Pancreas (tissue), 10 donors: Measurements from ENCODE around the gene BCAS3. TPM values are rescaled to one million over a fixed set of nuclear protein-coding genes. Genes with fewer than 3 reads are reported as not detected.
A peak's percentile ranks its signal among the peaks of the same experiment; 100 is the strongest.

Source experiments
- ATAC-seq, 4 donors: fragments of 200-7000 bp; cut with Tn5 transposase; one replicate each; pipeline versions ENCODE4 v1.8.0 to v1.9.1; 2020; ENCODE audit warnings: mild to moderate bottlenecking in 4 of 4, moderate library complexity in 4 of 4
- DNase-seq, 6 donors: peaks; one replicate each; pipeline ENCODE4 v3.0.0-alpha.2; 2020
- FAIRE-seq: peaks from 2 replicates; lab custom pipeline; 2012; peaks lifted over from hg19 to GRCh38; lab: Jason Lieb, UNC
- H3K27ac ChIP-seq, 4 donors: fragments of 200-600 bp; sonication (generic); 1 replicate in 3 of 4; 2 replicates in 1 of 4; pipeline versions ENCODE4 v1.5.0 to v1.8.0; 2020
- H3K27me3 ChIP-seq, 4 donors: fragments of 200-600 bp; one replicate each; pipeline ENCODE4 v1.8.0; 2021
- H3K36me3 ChIP-seq, 3 donors: fragments of 200-600 bp; sonication (generic) in 1 of 3; one replicate each; pipeline versions ENCODE4 v1.5.0 to v1.8.0; 2020 to 2021
- H3K4me1 ChIP-seq, 3 donors: fragments of 200-600 bp; one replicate each; pipeline ENCODE4 v1.8.0; 2021
- H3K4me3 ChIP-seq, 4 donors: fragments of 200-600 bp; sonication (generic) in 2 of 4; one replicate each; pipeline versions ENCODE4 v1.5.0 to v1.8.0; 2020 to 2021
- H3K9me3 ChIP-seq, 4 donors: fragments of 200-600 bp; one replicate each; pipeline ENCODE4 v1.8.0; 2021
- WGBS, 2 donors: extraction: QIAGEN DNeasy Blood & Tissue Kit; methylation state at CpG; one replicate each; pipeline ENCODE4 v1.1.7; 2013; 5-methylcytosine and 5-hydroxymethylcytosine counted together
- intact Hi-C, 3 donors: fragments of 100-400 bp; cut with DNase I; formaldehyde crosslinking; loops; one replicate each; pipeline versions ENCODE4 v1.11.1 to v1.14.2; 2022
- polyA plus RNA-seq, 2 donors: library from polyadenylated mRNA; stranded (reverse); fragments of 200-250 nt; gene quantifications; one replicate each; pipeline ENCODE4 v1.2.3, GENCODE V29; 2013
- total RNA-seq, 6 donors: library from RNA; stranded (reverse); fragmentation: NEBNext Ultra II Directional in 4 of 6; extraction: Animal tissue kit (Norgen Biotek cat#: 25700) in 4 of 6; gene quantifications; one replicate each; pipeline versions ENCODE4 v1.2.1 to v1.2.4, GENCODE V29; 2021 to 2023
- TF ChIP-seq, protein P1 (sequence below), 4 donors: fragments of 200-600 bp; sonication (generic) in 3 of 4; IDR thresholded peaks; one replicate each; pipeline versions ENCODE4 v1.5.0 to v1.8.0; 2021; ENCODE audit warnings: antibody characterized with exemption in 4 of 4
- donor health status: healthy with polysubstance abuse.
- donor health status: DM: no; HTN: no; CAD: no; lungs with moderate emphysema.
- donor health status: DM: no; HTN: no; CAD: no.
- donor health status: control.
- donor health status: control.
- donor health status: Bipolar disorder and iron deficiency.
- donor health status: DM: yes; HTN: yes; CAD: no.
- donor health status: DM: no; HTN: no; CAD: no.
- donor health status: DM: no; HTN: no; CAD: no.
- donor health status: DM: yes; HTN: yes; CAD: no.

BCAS3 gene
- total and polyA plus RNA-seq, 8 donors: 4.6 to 27.7 (median 13.2) TPM

GRCh38 chr17:60730273-60730672 lies 52.6 kb downstream of the BCAS3 start:
- TF ChIP-seq, protein P1, sequence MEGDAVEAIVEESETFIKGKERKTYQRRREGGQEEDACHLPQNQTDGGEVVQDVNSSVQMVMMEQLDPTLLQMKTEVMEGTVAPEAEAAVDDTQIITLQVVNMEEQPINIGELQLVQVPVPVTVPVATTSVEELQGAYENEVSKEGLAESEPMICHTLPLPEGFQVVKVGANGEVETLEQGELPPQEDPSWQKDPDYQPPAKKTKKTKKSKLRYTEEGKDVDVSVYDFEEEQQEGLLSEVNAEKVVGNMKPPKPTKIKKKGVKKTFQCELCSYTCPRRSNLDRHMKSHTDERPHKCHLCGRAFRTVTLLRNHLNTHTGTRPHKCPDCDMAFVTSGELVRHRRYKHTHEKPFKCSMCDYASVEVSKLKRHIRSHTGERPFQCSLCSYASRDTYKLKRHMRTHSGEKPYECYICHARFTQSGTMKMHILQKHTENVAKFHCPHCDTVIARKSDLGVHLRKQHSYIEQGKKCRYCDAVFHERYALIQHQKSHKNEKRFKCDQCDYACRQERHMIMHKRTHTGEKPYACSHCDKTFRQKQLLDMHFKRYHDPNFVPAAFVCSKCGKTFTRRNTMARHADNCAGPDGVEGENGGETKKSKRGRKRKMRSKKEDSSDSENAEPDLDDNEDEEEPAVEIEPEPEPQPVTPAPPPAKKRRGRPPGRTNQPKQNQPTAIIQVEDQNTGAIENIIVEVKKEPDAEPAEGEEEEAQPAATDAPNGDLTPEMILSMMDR (IDR thresholded peaks at IDR 0.05): no peak
- Histone ChIP-seq H3K4me3 (no peak overlapping the region), H3K27me3 (no peaks in the 10 kb centered on the region), H3K4me1 (peaks cover 0 to 3% (median 0%) of the 10 kb centered on the region in 3 donors), H3K9me3 (no peaks in the 10 kb centered on the region), H3K27ac (no peak overlapping the region), H3K36me3 (no peaks in the 10 kb centered on the region)
- FAIRE-seq (no peak), DNase-seq (no peak), ATAC-seq (no peak)
- WGBS, 2 donors: 67 to 73% methylated on average over 3 of the region's 3 CpGs
- intact Hi-C loops: no loop called here

- TF ChIP-seq, protein P1 (IDR thresholded peaks at IDR 0.05): no peak
- Histone ChIP-seq H3K4me3 (no peak overlapping the region), H3K4me1 (no peaks in the 10 kb centered on the region), H3K27me3 (no peaks in the 10 kb centered on the region), H3K9me3 (no peaks in the 10 kb centered on the region), H3K36me3 (no peaks in the 10 kb centered on the region), H3K27ac (no peak overlapping the region)
- DNase-seq (no peak), FAIRE-seq (no peak), ATAC-seq (no peak)
- intact Hi-C loops: no loop called here
- WGBS, 2 donors: 58 to 75% methylated on average over 2 of the region's 2 CpGs
Measured at GRCh38 chr17:60738287-60738686, 60.6 kb downstream of the BCAS3 start.

GRCh38 chr17:60740584-60740983 lies 62.9 kb downstream of the BCAS3 start:
- Histone ChIP-seq H3K27me3 (no peaks in the 10 kb centered on the region), H3K4me1 (peaks cover 0 to 10% (median 0%) of the 10 kb centered on the region in 3 donors), H3K9me3 (no peaks in the 10 kb centered on the region), H3K36me3 (no peaks in the 10 kb centered on the region), H3K27ac (no peak overlapping the region), H3K4me3 (no peak overlapping the region)
- FAIRE-seq (no peak), ATAC-seq (no peak), DNase-seq (no peak)
- WGBS, 2 donors: 92% methylated on average over 4 of the region's 4 CpGs
- intact Hi-C loops: no loop called here
- TF ChIP-seq, protein P1 (IDR thresholded peaks at IDR 0.05): no peak

DNA sequence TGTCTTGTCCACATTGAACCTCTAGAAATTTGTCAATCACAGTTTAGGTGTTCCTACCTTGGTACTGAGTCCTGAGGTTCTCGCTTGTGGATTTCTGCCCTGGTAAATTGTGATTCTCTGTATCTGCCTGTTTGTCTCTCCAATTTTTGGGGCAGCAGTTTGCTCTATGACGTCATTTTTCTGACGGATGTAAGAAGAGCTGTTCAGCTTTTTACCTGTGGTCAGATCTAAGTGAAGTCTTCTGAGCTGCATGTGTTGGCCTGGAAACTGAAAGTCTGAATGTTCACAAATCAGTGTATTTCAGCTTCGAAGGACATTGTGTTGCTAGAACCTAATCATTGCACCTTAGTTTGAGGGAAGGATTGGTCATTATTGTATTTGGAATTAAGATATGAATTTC lies 63.4 kb downstream of the BCAS3 start:
- H3K9me3 ChIP-seq: no peaks in the 10 kb centered on the region
- WGBS, 2 donors: 89 to 94% methylated on average over 4 of the region's 4 CpGs
- FAIRE-seq (no peak), DNase-seq (no peak), ATAC-seq (no peak)
- intact Hi-C loops: no loop called here
- no peak overlapping the region for H3K27ac ChIP-seq
- no peaks in the 10 kb centered on the region for H3K36me3 ChIP-seq
- no peaks in the 10 kb centered on the region for H3K27me3 ChIP-seq
- peaks cover 0 to 12% (median 0%) of the 10 kb centered on the region in 3 donors for H3K4me1 ChIP-seq
- TF ChIP-seq, protein P1 (IDR thresholded peaks at IDR 0.05): no peak
- H3K4me3 ChIP-seq: no peak overlapping the region

GRCh38 chr17:60743282-60743681 lies 65.6 kb downstream of the BCAS3 start:
- Histone ChIP-seq H3K27me3 (no peaks in the 10 kb centered on the region), H3K4me1 (peaks cover 0 to 12% (median 0%) of the 10 kb centered on the region in 3 donors), H3K36me3 (no peaks in the 10 kb centered on the region), H3K4me3 (no peak overlapping the region), H3K27ac (peak overlapping the region in 3 of 4 donors; percentile 11 to 72 (median 65)), H3K9me3 (no peaks in the 10 kb centered on the region)
- FAIRE-seq (no peak), DNase-seq (no peak), ATAC-seq (no peak)
- intact Hi-C loops: no loop called here
- WGBS, 2 donors: 93 to 98% methylated on average over 1 of the region's 1 CpG
- TF ChIP-seq, protein P1 (IDR thresholded peaks at IDR 0.05): no peak
